ACC112 (cell line): ENCODE data around the gene ARHGAP33.
"Not testable (repeated sequence)": the region's sequence is repeated elsewhere in the genome, so short reads cannot be mapped to it uniquely, and the experiment has no call there.

ENCODE experiments used
- H2AFZ ChIP-seq: fragments of 200-600 bp; sonication (generic); one replicate; pipeline ENCODE4 v1.6.0; 2017; ENCODE audit warnings: antibody characterized with exemption, low read length; ENCODE audit not compliant: unreplicated experiment
- H3K27ac ChIP-seq: fragments of 200-600 bp; sonication (generic); 2 replicates; pipeline ENCODE4 v1.5.1; 2014; ENCODE audit warnings: low read depth, mild to moderate bottlenecking, antibody characterized with exemption, low read length, moderate library complexity
- H3K27me3 ChIP-seq: fragments of 200-600 bp; sonication (generic); 2 replicates; pipeline ENCODE4 v1.6.1; 2014; ENCODE audit warnings: mild to moderate bottlenecking, antibody characterized with exemption, low read length, moderate library complexity, mixed read lengths; ENCODE audit not compliant: insufficient read depth
- H3K36me3 ChIP-seq: fragments of 200-600 bp; sonication (generic); 2 replicates; pipeline ENCODE4 v1.6.1; 2016; ENCODE audit warnings: mild to moderate bottlenecking, antibody characterized with exemption, low read length, moderate library complexity, mixed read lengths; ENCODE audit not compliant: insufficient read depth
- H3K4me1 ChIP-seq: fragments of 200-600 bp; sonication (generic); one replicate; pipeline ENCODE4 v1.6.1; 2016; ENCODE audit warnings: low read length, mixed read lengths; ENCODE audit not compliant: insufficient read depth, unreplicated experiment, control insufficient read depth
- H3K4me3 ChIP-seq: fragments of 200-600 bp; sonication (generic); 2 replicates; pipeline ENCODE4 v1.5.1; 2014; ENCODE audit warnings: mild to moderate bottlenecking, low read depth, low read length
- H3K79me2 ChIP-seq: fragments of 200-600 bp; sonication (generic); one replicate; pipeline ENCODE4 v1.6.0; 2016; ENCODE audit warnings: low read length; ENCODE audit not compliant: control insufficient read depth, unreplicated experiment, insufficient read depth

The ARHGAP33 gene

GRCh38 chr19:35790981-35791813 lies 15.8 kb downstream of the ARHGAP33 start:
- Histone ChIP-seq H3K27me3 (no peaks in the 10 kb centered on the region), H3K36me3 (no peaks in the 10 kb centered on the region), H3K79me2 (no peaks in the 10 kb centered on the region), H3K4me3 (no peak overlapping the region), H3K4me1 (peaks cover 11% of the 10 kb centered on the region), H2AFZ (no peak overlapping the region), H3K27ac (no peak overlapping the region)

- H3K4me1 ChIP-seq, result peaks cover 11% of the 10 kb centered on the region
These were observed 16.5 kb downstream of the ARHGAP33 start for GRCh38 chr19:35791814-35792279.

GRCh38 chr19:35792312-35792711 lies 16.9 kb downstream of the ARHGAP33 start:
- H3K4me3 ChIP-seq, result no peak overlapping the region
- peaks cover 11% of the 10 kb centered on the region for H3K4me1 ChIP-seq
- peaks cover 4% of the 10 kb centered on the region; the same call in 1 of the 2 replicates for H3K27me3 ChIP-seq
- no peak overlapping the region for H3K27ac ChIP-seq
- no peak overlapping the region for H2AFZ ChIP-seq
- H3K36me3 ChIP-seq, result no peaks in the 10 kb centered on the region
- no peaks in the 10 kb centered on the region for H3K79me2 ChIP-seq

More at GRCh38 chr19:35791814-35792279, 16.5 kb downstream of the ARHGAP33 start:
- Histone ChIP-seq H3K79me2 (no peaks in the 10 kb centered on the region), H3K27me3 (peaks cover 4% of the 10 kb centered on the region; the same call in 1 of the 2 replicates), H3K4me3 (no peak overlapping the region), H3K27ac (no peak overlapping the region), H3K36me3 (no peaks in the 10 kb centered on the region), H2AFZ (no peak overlapping the region)

- H3K4me1 ChIP-seq, result peaks cover 11% of the 10 kb centered on the region
- no peaks in the 10 kb centered on the region for H3K79me2 ChIP-seq
- H3K36me3 ChIP-seq, result no peaks in the 10 kb centered on the region
- H3K27ac ChIP-seq, result no peak overlapping the region
- H3K4me3 ChIP-seq, result no peak overlapping the region
- no peak overlapping the region for H2AFZ ChIP-seq
- H3K27me3 ChIP-seq, result peaks cover 4% of the 10 kb centered on the region; the same call in 1 of the 2 replicates
These were observed 17.5 kb downstream of the ARHGAP33 start for GRCh38 chr19:35792888-35793287.

- no peak overlapping the region for H3K4me3 ChIP-seq
- no peaks in the 10 kb centered on the region for H3K36me3 ChIP-seq
- H3K4me1 ChIP-seq, result peaks cover 11% of the 10 kb centered on the region
- H3K79me2 ChIP-seq, result no peaks in the 10 kb centered on the region
- peaks cover 4% of the 10 kb centered on the region; the same call in 1 of the 2 replicates for H3K27me3 ChIP-seq
- no peak overlapping the region for H3K27ac ChIP-seq
- no peak overlapping the region for H2AFZ ChIP-seq
These were observed 18.2 kb downstream of the ARHGAP33 start for GRCh38 chr19:35793381-35794165.

GRCh38 chr19:35795564-35795963 lies 20.2 kb downstream of the ARHGAP33 start:
- not testable (repeated sequence) for H3K36me3 ChIP-seq, H3K79me2 ChIP-seq, H3K4me3 ChIP-seq, H3K27ac ChIP-seq, H2AFZ ChIP-seq, H3K27me3 ChIP-seq
- peaks cover 11% of the 10 kb centered on the region for H3K4me1 ChIP-seq

- H3K79me2 ChIP-seq, result no peaks in the 10 kb centered on the region
- H3K4me3 ChIP-seq, result peak overlapping the region; percentile 47
- H2AFZ ChIP-seq, result no peak overlapping the region
- H3K27ac ChIP-seq, result no peak overlapping the region
- peaks cover 4% of the 10 kb centered on the region; the same call in 1 of the 2 replicates for H3K27me3 ChIP-seq
- H3K36me3 ChIP-seq, result no peaks in the 10 kb centered on the region
- H3K4me1 ChIP-seq, result peaks cover 11% of the 10 kb centered on the region
These were observed 21.5 kb downstream of the ARHGAP33 start for GRCh38 chr19:35796645-35797542.

- H3K27ac ChIP-seq, result no peak overlapping the region
- H3K4me3 ChIP-seq, result peak overlapping the region; percentile 47
- H2AFZ ChIP-seq, result no peak overlapping the region
These were observed 22.3 kb downstream of the ARHGAP33 start for GRCh38 chr19:35797663-35798062.

GRCh38 chr19:35801828-35802227 lies 26.5 kb downstream of the ARHGAP33 start:
- Histone ChIP-seq H3K27ac (no peak overlapping the region), H3K27me3 (peaks cover 4% of the 10 kb centered on the region; the same call in 1 of the 2 replicates), H3K4me3 (no peak overlapping the region), H2AFZ (no peak overlapping the region), H3K36me3 (no peaks in the 10 kb centered on the region), H3K79me2 (no peaks in the 10 kb centered on the region), H3K4me1 (no peaks in the 10 kb centered on the region)

More at GRCh38 chr19:35797663-35798062, 22.3 kb downstream of the ARHGAP33 start:
- Histone ChIP-seq H3K4me1 (peaks cover 11% of the 10 kb centered on the region), H3K79me2 (no peaks in the 10 kb centered on the region), H3K36me3 (no peaks in the 10 kb centered on the region), H3K27me3 (peaks cover 4% of the 10 kb centered on the region; the same call in 1 of the 2 replicates)
